Measurements from ENCODE around the gene MEGF11. TPM values are rescaled to one million over a fixed set of nuclear protein-coding genes. Genes with fewer than 3 reads are reported as not detected.

MEGF11 gene
- total RNA-seq, 2 donors from 2014 or later: not detected

GRCh38 chr15:65909831-65910230 is 343.7 kb downstream of the MEGF11 start:
- Histone ChIP-seq H3K9me3 (no peaks in the 10 kb centered on the region), H3K36me3 (peaks cover 10% of the 10 kb centered on the region)
- no peak for TF ChIP-seq CTCF (IDR thresholded peaks at IDR 0.05)

GRCh38 chr15:65908876-65909275 is 344.7 kb downstream of the MEGF11 start:
- H3K27me3 ChIP-seq: no peaks in the 10 kb centered on the region
- TF ChIP-seq CTCF (IDR thresholded peaks at IDR 0.05): no peak
- H3K4me3 ChIP-seq: no peak overlapping the region
- DNase-seq (ENCODE audit: low spot score): no peak
- H3K36me3 ChIP-seq: peaks cover 19% of the 10 kb centered on the region
- H3K9me3 ChIP-seq: no peaks in the 10 kb centered on the region
- H3K27ac ChIP-seq: no peak overlapping the region
- H3K4me1 ChIP-seq: no peaks in the 10 kb centered on the region

More at GRCh38 chr15:65909831-65910230, 343.7 kb downstream of the MEGF11 start:
- Histone ChIP-seq H3K27ac (no peak overlapping the region), H3K4me3 (no peak overlapping the region), H3K27me3 (no peaks in the 10 kb centered on the region), H3K4me1 (no peaks in the 10 kb centered on the region)
- no peak for DNase-seq (ENCODE audit: low spot score)

GRCh38 chr15:65907661-65908060 is 345.9 kb downstream of the MEGF11 start:
- Histone ChIP-seq H3K4me3 (no peak overlapping the region), H3K9me3 (no peaks in the 10 kb centered on the region), H3K36me3 (peaks cover 21% of the 10 kb centered on the region), H3K27me3 (no peaks in the 10 kb centered on the region), H3K4me1 (peaks cover 0 to 10% of the 10 kb centered on the region in 2 donors), H3K27ac (no peak overlapping the region)
- DNase-seq (ENCODE audit: low spot score): no peak
- TF ChIP-seq CTCF (IDR thresholded peaks at IDR 0.05): no peak

- H3K27ac ChIP-seq: no peak overlapping the region
- H3K4me1 ChIP-seq: peaks cover 0 to 20% of the 10 kb centered on the region in 2 donors
- no peak for DNase-seq (ENCODE audit: low spot score)
- no peak overlapping the region for H3K4me3 ChIP-seq
- H3K36me3 ChIP-seq: peaks cover 21% of the 10 kb centered on the region
- no peaks in the 10 kb centered on the region for H3K9me3 ChIP-seq
- no peak for TF ChIP-seq CTCF (IDR thresholded peaks at IDR 0.05)
- no peaks in the 10 kb centered on the region for H3K27me3 ChIP-seq
Observed at GRCh38 chr15:65906396-65906795, 347.2 kb downstream of the MEGF11 start.

- no peaks in the 10 kb centered on the region for H3K9me3 ChIP-seq
- peaks cover 33% of the 10 kb centered on the region for H3K36me3 ChIP-seq
- no peak overlapping the region for H3K4me3 ChIP-seq
- no peak for TF ChIP-seq CTCF (IDR thresholded peaks at IDR 0.05)
- H3K4me1 ChIP-seq: peaks cover 0 to 20% of the 10 kb centered on the region in 2 donors
- DNase-seq (ENCODE audit: low spot score): no peak
- H3K27me3 ChIP-seq: no peaks in the 10 kb centered on the region
- H3K27ac ChIP-seq: no peak overlapping the region
Observed at GRCh38 chr15:65904301-65904700, 349.2 kb downstream of the MEGF11 start.

Data from right atrium auricular region (tissue), 2 donors.